Hepatocyte (in vitro differentiated cells): ENCODE results near the gene PAIP2B. TPM values are rescaled to one million over a fixed set of nuclear protein-coding genes. Genes with fewer than 3 reads are reported as not detected.
A peak's percentile ranks its signal among the peaks of the same experiment; 100 is the strongest.

Experiments used
- DNase-seq: peaks from one replicate; pipeline ENCODE4 v3.0.0-alpha.2; 2016; ENCODE audit warnings: low spot score
- H2AFZ ChIP-seq: fragments of 200-600 bp; sonication (generic); 2 replicates; pipeline ENCODE4 v1.6.0; 2016; ENCODE audit warnings: antibody characterized with exemption, mild to moderate bottlenecking
- H3K27ac ChIP-seq: fragments of 200-600 bp; sonication (generic); 2 replicates; pipeline ENCODE4 v1.5.1; 2016; ENCODE audit warnings: mild to moderate bottlenecking
- H3K27me3 ChIP-seq: fragments of 200-600 bp; sonication (generic); 2 replicates; pipeline ENCODE4 v1.6.1; 2016
- H3K36me3 ChIP-seq: fragments of 200-600 bp; sonication (generic); replicated peaks from 2 replicates; pipeline ENCODE4 v1.5.1; 2016; ENCODE audit warnings: low read depth; ENCODE audit not compliant: insufficient read depth
- H3K4me1 ChIP-seq: fragments of 200-600 bp; sonication (generic); 2 replicates; pipeline ENCODE4 v1.5.1; 2016; ENCODE audit warnings: mild to moderate bottlenecking, moderate library complexity; ENCODE audit not compliant: insufficient read depth
- H3K4me2 ChIP-seq: fragments of 200-600 bp; sonication (generic); 2 replicates; pipeline ENCODE4 v1.6.0; 2016
- H3K4me3 ChIP-seq: fragments of 200-600 bp; sonication (generic); 2 replicates; pipeline ENCODE4 v1.5.1; 2016; ENCODE audit warnings: mild to moderate bottlenecking
- H3K79me2 ChIP-seq: fragments of 200-600 bp; sonication (generic); 2 replicates; pipeline ENCODE4 v1.6.0; 2017; ENCODE audit warnings: mild to moderate bottlenecking
- H3K9me2 ChIP-seq: fragments of 200-600 bp; sonication (generic); replicated peaks from 2 replicates; pipeline ENCODE4 v1.6.0; 2017; ENCODE audit warnings: mild to moderate bottlenecking; ENCODE audit not compliant: insufficient read depth
- H3K9me3 ChIP-seq: fragments of 200-600 bp; sonication (generic); 2 replicates; pipeline ENCODE4 v1.5.1; 2016; ENCODE audit warnings: low read depth, mild to moderate bottlenecking
- H4K20me1 ChIP-seq: fragments of 200-600 bp; sonication (generic); 2 replicates; pipeline ENCODE4 v1.6.0; 2016; ENCODE audit warnings: mild to moderate bottlenecking; ENCODE audit not compliant: insufficient read depth, poor library complexity, severe bottlenecking
- EZH2 ChIP-seq: fragments of 200-600 bp; sonication (generic); IDR thresholded peaks from 2 replicates; pipeline ENCODE4 v1.6.1; 2016; ENCODE audit warnings: antibody characterized with exemption, mild to moderate bottlenecking, borderline replicate concordance
- EZH2phosphoT487 ChIP-seq: fragments of 200-600 bp; sonication (generic); IDR thresholded peaks from one replicate; pipeline ENCODE4 v1.6.1; 2018; ENCODE audit warnings: antibody characterized with exemption, mild to moderate bottlenecking, low read depth, moderate library complexity; ENCODE audit not compliant: unreplicated experiment, severe bottlenecking
- WGBS: methylation state at CpG from one replicate; pipeline ENCODE4 v1.1.6; 2016; ENCODE audit warnings: low lambda C conversion rate; ENCODE audit errors: missing lambda C conversion rate; 5-methylcytosine and 5-hydroxymethylcytosine counted together
- polyA plus RNA-seq: library from polyadenylated mRNA; unstranded; fragments of >200 nt; fragmentation: Nextera tagmentation; extraction: Ambion mirVana; gene quantifications from 2 replicates; pipeline ENCODE4 v1.2.1, GENCODE V29; 2016
- total RNA-seq: library from RNA; depleted of rRNA; stranded (reverse); fragments of >200 nt; gene quantifications from 2 replicates; pipeline ENCODE4 v1.2.3, GENCODE V29; 2014
- TF ChIP-seq, protein P1 (sequence below): fragments of 200-600 bp; sonication (generic); IDR thresholded peaks from 2 replicates; pipeline ENCODE4 v1.5.1; 2016; ENCODE audit warnings: antibody characterized with exemption, mild to moderate bottlenecking; ENCODE audit not compliant: poor library complexity

The PAIP2B gene
- total and polyA plus RNA-seq, 2 experiments from 2014 or later, result 2.6 to 4.8 TPM

- H2AFZ ChIP-seq, result no peak overlapping the region
- H3K9me2 ChIP-seq, result no peaks in the 10 kb centered on the region
- H4K20me1 ChIP-seq, result no peaks in the 10 kb centered on the region
- no peak overlapping the region for H3K4me3 ChIP-seq
- no peaks in the 10 kb centered on the region for H3K4me1 ChIP-seq
- no peaks in the 10 kb centered on the region for H3K79me2 ChIP-seq
- DNase-seq, result no peak
- H3K4me2 ChIP-seq, result no peak overlapping the region
- TF ChIP-seq EZH2 (no peak), EZH2phosphoT487 (no peak)
- TF ChIP-seq, protein P1, sequence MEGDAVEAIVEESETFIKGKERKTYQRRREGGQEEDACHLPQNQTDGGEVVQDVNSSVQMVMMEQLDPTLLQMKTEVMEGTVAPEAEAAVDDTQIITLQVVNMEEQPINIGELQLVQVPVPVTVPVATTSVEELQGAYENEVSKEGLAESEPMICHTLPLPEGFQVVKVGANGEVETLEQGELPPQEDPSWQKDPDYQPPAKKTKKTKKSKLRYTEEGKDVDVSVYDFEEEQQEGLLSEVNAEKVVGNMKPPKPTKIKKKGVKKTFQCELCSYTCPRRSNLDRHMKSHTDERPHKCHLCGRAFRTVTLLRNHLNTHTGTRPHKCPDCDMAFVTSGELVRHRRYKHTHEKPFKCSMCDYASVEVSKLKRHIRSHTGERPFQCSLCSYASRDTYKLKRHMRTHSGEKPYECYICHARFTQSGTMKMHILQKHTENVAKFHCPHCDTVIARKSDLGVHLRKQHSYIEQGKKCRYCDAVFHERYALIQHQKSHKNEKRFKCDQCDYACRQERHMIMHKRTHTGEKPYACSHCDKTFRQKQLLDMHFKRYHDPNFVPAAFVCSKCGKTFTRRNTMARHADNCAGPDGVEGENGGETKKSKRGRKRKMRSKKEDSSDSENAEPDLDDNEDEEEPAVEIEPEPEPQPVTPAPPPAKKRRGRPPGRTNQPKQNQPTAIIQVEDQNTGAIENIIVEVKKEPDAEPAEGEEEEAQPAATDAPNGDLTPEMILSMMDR, result no peak
- H3K9me3 ChIP-seq, result no peaks in the 10 kb centered on the region
- no peak overlapping the region for H3K27ac ChIP-seq
- H3K27me3 ChIP-seq, result no peaks in the 10 kb centered on the region
- H3K36me3 ChIP-seq, result no peaks in the 10 kb centered on the region
Observed at GRCh38 chr2:71224935-71225334, 2.0 kb downstream of the PAIP2B start.

DNA sequence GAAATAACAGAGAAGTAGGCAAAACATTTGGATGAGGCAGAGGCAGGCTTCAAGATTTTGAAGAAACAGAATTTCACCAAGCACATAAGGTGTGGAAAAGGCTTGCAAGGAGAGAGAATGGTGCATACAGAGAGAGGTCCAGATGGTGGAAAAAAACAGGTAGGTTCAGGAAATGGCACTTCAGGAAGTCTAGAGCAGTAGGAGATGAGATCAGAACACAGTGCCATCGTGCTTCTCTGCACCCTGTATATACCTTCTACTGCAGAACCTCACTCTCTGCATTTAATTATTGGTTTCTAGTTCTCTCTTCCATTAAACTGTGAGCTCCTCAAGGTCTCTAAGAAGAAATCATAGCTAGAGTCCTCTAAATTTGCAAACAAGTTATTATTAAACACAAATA is 2.4 kb downstream of the PAIP2B start:
- Histone ChIP-seq H3K4me3 (no peak overlapping the region), H3K79me2 (no peaks in the 10 kb centered on the region), H3K9me3 (no peaks in the 10 kb centered on the region), H3K27ac (no peak overlapping the region), H3K9me2 (no peaks in the 10 kb centered on the region), H3K27me3 (no peaks in the 10 kb centered on the region), H3K4me2 (no peak overlapping the region), H4K20me1 (no peaks in the 10 kb centered on the region), H3K36me3 (no peaks in the 10 kb centered on the region), H2AFZ (no peak overlapping the region), H3K4me1 (no peaks in the 10 kb centered on the region)
- 86% methylated on average over 1 of the region's 1 CpG for WGBS
- TF ChIP-seq EZH2, result no peak
- TF ChIP-seq, protein P1, result no peak
- no peak for DNase-seq

GRCh38 chr2:71223767-71224333 is 3.1 kb downstream of the PAIP2B start:
- no peak overlapping the region for H3K4me2 ChIP-seq
- H4K20me1 ChIP-seq, result no peaks in the 10 kb centered on the region
- peak; percentile 71 for DNase-seq
- WGBS, result 32% methylated on average over 3 of the region's 3 CpGs
- TF ChIP-seq, protein P1, result peak; percentile 54
- TF ChIP-seq EZH2phosphoT487 (no peak), EZH2 (no peak)
- H3K79me2 ChIP-seq, result no peaks in the 10 kb centered on the region
- H3K9me2 ChIP-seq, result no peaks in the 10 kb centered on the region
- H2AFZ ChIP-seq, result no peak overlapping the region
- H3K27ac ChIP-seq, result no peak overlapping the region
- H3K4me1 ChIP-seq, result no peaks in the 10 kb centered on the region
- no peaks in the 10 kb centered on the region for H3K9me3 ChIP-seq
- H3K36me3 ChIP-seq, result no peaks in the 10 kb centered on the region
- no peak overlapping the region for H3K4me3 ChIP-seq
- H3K27me3 ChIP-seq, result no peaks in the 10 kb centered on the region

DNA sequence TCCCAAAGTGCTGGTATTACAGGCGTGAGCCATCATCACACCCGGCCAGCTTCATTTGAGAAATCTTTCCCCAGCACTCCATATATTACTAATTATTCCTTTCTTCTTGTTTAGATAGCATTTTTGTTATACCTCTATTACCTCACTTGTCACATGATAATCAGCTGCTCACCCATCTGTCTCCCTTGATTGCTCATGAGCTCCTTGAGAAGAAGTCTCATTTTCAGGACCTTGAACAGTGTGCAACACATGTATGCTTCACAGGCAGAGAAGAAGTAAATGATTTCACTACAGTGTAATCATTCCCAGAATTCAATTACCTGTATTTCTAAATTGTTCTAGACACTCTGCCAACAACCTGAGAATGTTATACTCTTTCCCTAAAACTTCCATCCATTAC is 6.2 kb downstream of the PAIP2B start:
- Histone ChIP-seq H3K4me2 (no peak overlapping the region), H3K9me3 (no peaks in the 10 kb centered on the region), H3K79me2 (no peaks in the 10 kb centered on the region), H3K36me3 (no peaks in the 10 kb centered on the region), H3K27ac (no peak overlapping the region), H3K9me2 (no peaks in the 10 kb centered on the region), H4K20me1 (no peaks in the 10 kb centered on the region), H3K4me3 (no peak overlapping the region), H2AFZ (no peak overlapping the region), H3K27me3 (no peaks in the 10 kb centered on the region), H3K4me1 (no peaks in the 10 kb centered on the region)
- WGBS, result 95% methylated on average over 2 of the region's 2 CpGs
- TF ChIP-seq, protein P1, result no peak
- TF ChIP-seq EZH2, result no peak
- TF ChIP-seq EZH2phosphoT487, result no peak
- no peak for DNase-seq
